ENCODE measurements around the gene ZNF175.
A peak's percentile ranks its signal among the peaks of the same experiment; 100 is the strongest.
"Not testable (repeated sequence)": the region's sequence is repeated elsewhere in the genome, so short reads cannot be mapped to it uniquely, and the experiment has no call there.

ZNF175 gene

GRCh38 chr19:51592521-51592920, 21.4 kb downstream of the ZNF175 start:
- no peak for FAIRE-seq

GRCh38 chr19:51593138-51593890, 22.2 kb downstream of the ZNF175 start:
- no peak for FAIRE-seq

GRCh38 chr19:51593969-51594773, 23.1 kb downstream of the ZNF175 start:
- FAIRE-seq = peak; percentile 92

GRCh38 chr19:51594774-51595109, 23.7 kb downstream of the ZNF175 start:
- FAIRE-seq = no peak

- FAIRE-seq = no peak
These were observed 24.4 kb downstream of the ZNF175 start for GRCh38 chr19:51595190-51596175.

GRCh38 chr19:51598159-51598915, 27.3 kb downstream of the ZNF175 start:
- FAIRE-seq = no peak

- FAIRE-seq = no peak
These were observed 28.0 kb downstream of the ZNF175 start for GRCh38 chr19:51599084-51599483.

GRCh38 chr19:51600940-51601580, 30.0 kb downstream of the ZNF175 start:
- FAIRE-seq = no peak

- FAIRE-seq = no peak
These were observed 31.2 kb downstream of the ZNF175 start for GRCh38 chr19:51602189-51602854.

GRCh38 chr19:51607077-51607476, 36.0 kb downstream of the ZNF175 start:
- no peak for FAIRE-seq

GRCh38 chr19:51607920-51608562, 37.0 kb downstream of the ZNF175 start:
- no peak for FAIRE-seq

GRCh38 chr19:51610576-51610975, 39.5 kb downstream of the ZNF175 start:
- no peak for FAIRE-seq

GRCh38 chr19:51614789-51615188, 43.7 kb downstream of the ZNF175 start:
- no peak for FAIRE-seq

GRCh38 chr19:51615991-51616390, 44.9 kb downstream of the ZNF175 start:
- FAIRE-seq = no peak

GRCh38 chr19:51621178-51621577, 50.1 kb downstream of the ZNF175 start:
- FAIRE-seq = no peak

GRCh38 chr19:51626675-51627074, 55.6 kb downstream of the ZNF175 start:
- FAIRE-seq = no peak

- no peak for FAIRE-seq
These were observed 56.5 kb downstream of the ZNF175 start for GRCh38 chr19:51627491-51628138.

- no peak for FAIRE-seq
These were observed 57.3 kb downstream of the ZNF175 start for GRCh38 chr19:51628153-51628939.

- not testable (repeated sequence) for FAIRE-seq
These were observed 59.2 kb downstream of the ZNF175 start, which contains the start of gene SIGLEC5 for GRCh38 chr19:51630315-51630714. Gene SIGLEC5 (minus strand): TSS chr19:51630401. CDS start chr19:51630335, 66 bp downstream.
